Keratinocyte (primary cell): Measurements from ENCODE around the gene CCDC157. TPM values are rescaled to one million over a fixed set of nuclear protein-coding genes. Genes with fewer than 3 reads are reported as not detected.
A peak's percentile ranks its signal among the peaks of the same experiment; 100 is the strongest.

ENCODE experiments used
- DNase-seq: peaks from one replicate; pipeline ENCODE4 v3.0.0-alpha.2; 2011; ENCODE audit warnings: low read depth, missing footprints, low spot score
- FAIRE-seq: peaks from 2 replicates; lab custom pipeline; 2011; peaks lifted over from hg19 to GRCh38; lab: Jason Lieb, UNC
- H2AFZ ChIP-seq: 2 replicates; pipeline ENCODE4 v1.6.0; 2012; ENCODE audit warnings: low read length, control low read depth, inconsistent platforms; ENCODE audit not compliant: control insufficient read depth
- H3K27ac ChIP-seq: 2 replicates; pipeline ENCODE4 v1.5.1; 2011; ENCODE audit warnings: low read length; ENCODE audit not compliant: control insufficient read depth, insufficient read depth
- H3K27me3 ChIP-seq: 3 replicates; pipeline ENCODE4 v1.6.0; 2011; ENCODE audit warnings: low read length; ENCODE audit not compliant: control insufficient read depth, insufficient read depth; ENCODE audit errors: extremely low read depth
- H3K36me3 ChIP-seq, 2 experiments: 2 replicates in 1 of 2; 3 replicates in 1 of 2; pipeline ENCODE4 v1.5.1; 2011; ENCODE audit warnings: low read length in 2 of 2, mild to moderate bottlenecking in 1 of 2; ENCODE audit not compliant: control insufficient read depth in 2 of 2, insufficient read depth in 2 of 2; ENCODE audit errors: extremely low read depth in 1 of 2
- H3K4me1 ChIP-seq: 3 replicates; pipeline ENCODE4 v1.5.1; 2011; ENCODE audit warnings: low read length; ENCODE audit not compliant: control insufficient read depth, insufficient read depth; ENCODE audit errors: extremely low read depth
- H3K4me2 ChIP-seq: 3 replicates; pipeline ENCODE4 v1.6.0; 2011; ENCODE audit warnings: low read depth, low read length; ENCODE audit not compliant: control insufficient read depth, insufficient read depth; ENCODE audit errors: extremely low read depth
- H3K4me3 ChIP-seq, 3 experiments: fragments of 200-600 bp in 1 of 3; sonication (generic) in 1 of 3; 2 replicates in 2 of 3; 3 replicates in 1 of 3; pipeline ENCODE4 v1.5.1; 2011 to 2016; ENCODE audit warnings: low read length in 3 of 3, mild to moderate bottlenecking in 3 of 3, control low read depth in 2 of 3, inconsistent platforms in 1 of 3, low read depth in 1 of 3, mixed read lengths in 1 of 3, mixed run types in 1 of 3, moderate library complexity in 1 of 3; ENCODE audit not compliant: control insufficient read depth in 2 of 3, insufficient read depth in 2 of 3; ENCODE audit errors: extremely low read depth in 1 of 3
- H3K79me2 ChIP-seq: 2 replicates; pipeline ENCODE4 v1.6.0; 2012; ENCODE audit warnings: low read length; ENCODE audit not compliant: control insufficient read depth, insufficient read depth
- H3K9ac ChIP-seq: 3 replicates; pipeline ENCODE4 v1.6.0; 2011; ENCODE audit warnings: low read length; ENCODE audit not compliant: control insufficient read depth, insufficient read depth; ENCODE audit errors: extremely low read depth
- H3K9me1 ChIP-seq: 3 replicates; pipeline ENCODE4 v1.6.0; 2011; ENCODE audit warnings: low read length; ENCODE audit not compliant: control insufficient read depth, insufficient read depth; ENCODE audit errors: extremely low read depth
- H3K9me3 ChIP-seq: 2 replicates; pipeline ENCODE4 v1.5.1; 2012; ENCODE audit warnings: low read depth, low read length; ENCODE audit not compliant: control insufficient read depth
- H4K20me1 ChIP-seq: 3 replicates; pipeline ENCODE4 v1.6.0; 2011; ENCODE audit warnings: low read length; ENCODE audit not compliant: control insufficient read depth, insufficient read depth; ENCODE audit errors: extremely low read depth
- CTCF ChIP-seq, 3 experiments: IDR thresholded peaks in 1 of 3; conservative IDR thresholded peaks in 1 of 3; optimal IDR thresholded peaks in 1 of 3; 2 replicates in 2 of 3; 3 replicates in 1 of 3; pipeline versions ENCODE3 to v1.5.1; 2011; ENCODE audit warnings: low read length in 3 of 3, mild to moderate bottlenecking in 3 of 3, moderate library complexity in 2 of 3, control low read depth in 1 of 3, inconsistent platforms in 1 of 3; ENCODE audit not compliant: insufficient read depth in 2 of 3; ENCODE audit errors: extremely low read depth in 1 of 3
- EZH2 ChIP-seq: IDR thresholded peaks from one replicate; pipeline ENCODE4 v1.6.1; 2012; ENCODE audit warnings: inconsistent platforms, mild to moderate bottlenecking, low read length, moderate library complexity
- dilution Hi-C: fragments of 300-500 bp; cut with MboI; formaldehyde crosslinking; loops from one replicate; pipeline ENCODE4 v1.7.0; 2020; ENCODE audit warnings: low sequenced_read_pairs; ENCODE audit not compliant: extremely low pct_ligation_motif_present
- polyA plus RNA-seq, 5 experiments: library from polyadenylated mRNA; depleted of rRNA in 3 of 5; stranded (reverse) in 3 of 5; stranded (forward) in 1 of 5; unstranded in 1 of 5; fragments of >200 nt; gene quantifications; 1 replicate in 1 of 5; 2 replicates in 3 of 5; 3 replicates in 1 of 5; pipeline versions ENCODE4 v1.2.1 to v1.2.3, GENCODE V29; 2011 to 2012; ENCODE audit warnings: missing spikeins in 2 of 5, low read depth in 1 of 5, low replicate concordance in 1 of 5

Gene CCDC157
- polyA plus RNA-seq, 1 donor (not counting 4 experiments of a cell fraction or from before 2014, with no cell fraction given), result 1.3 TPM

- H3K36me3 ChIP-seq, result peaks cover 15 to 30% of the 10 kb centered on the region in 2 experiments
- no peak overlapping the region for H2AFZ ChIP-seq
- no peak for TF ChIP-seq EZH2
- no peak for TF ChIP-seq CTCF (optimal IDR thresholded peaks at IDR 0.05 in 1 of 3, IDR thresholded peaks at IDR 0.05 in 1 of 3, conservative IDR thresholded peaks at IDR 0.05 in 1 of 3; ENCODE audit: extremely low read depth in 1 of 3, insufficient read depth in 2 of 3, low read length in 3 of 3)
- no peaks in the 10 kb centered on the region for H3K79me2 ChIP-seq
- H4K20me1 ChIP-seq, result no peaks in the 10 kb centered on the region
- peak overlapping the region; percentile 89 for H3K9ac ChIP-seq
- no peak overlapping the region for H3K4me3 ChIP-seq
- peaks cover 65% of the 10 kb centered on the region for H3K4me1 ChIP-seq
- H3K27me3 ChIP-seq, result no peaks in the 10 kb centered on the region
- no peak for FAIRE-seq
- H3K9me3 ChIP-seq, result no peaks in the 10 kb centered on the region
- H3K27ac ChIP-seq, result peak overlapping the region; percentile 95
- H3K4me2 ChIP-seq, result no peak overlapping the region
- dilution Hi-C loops, result no loop called here
- no peaks in the 10 kb centered on the region for H3K9me1 ChIP-seq
- no peak for DNase-seq
These were observed 65.1 kb downstream of the CCDC157 start for GRCh38 chr22:30421695-30422480.

GRCh38 chr22:30422481-30423300, 65.9 kb downstream of the CCDC157 start:
- no peaks in the 10 kb centered on the region for H3K79me2 ChIP-seq
- DNase-seq (peak; percentile 66), FAIRE-seq (peak; percentile 58)
- H3K36me3 ChIP-seq, result peaks cover 10 to 26% of the 10 kb centered on the region in 2 experiments
- H3K4me3 ChIP-seq, result peak overlapping the region; percentile 11 to 80 (median 22)
- H3K27me3 ChIP-seq, result no peaks in the 10 kb centered on the region
- H3K4me2 ChIP-seq, result peak overlapping the region; percentile 88
- H3K9me3 ChIP-seq, result no peaks in the 10 kb centered on the region
- H3K4me1 ChIP-seq, result peaks cover 67% of the 10 kb centered on the region
- dilution Hi-C loops, result no loop called here
- no peak overlapping the region for H2AFZ ChIP-seq
- H3K9ac ChIP-seq, result peak overlapping the region; percentile 89
- no peaks in the 10 kb centered on the region for H4K20me1 ChIP-seq
- TF ChIP-seq CTCF (optimal IDR thresholded peaks at IDR 0.05 in 1 of 3, IDR thresholded peaks at IDR 0.05 in 1 of 3, conservative IDR thresholded peaks at IDR 0.05 in 1 of 3; ENCODE audit: extremely low read depth in 1 of 3, insufficient read depth in 2 of 3, low read length in 3 of 3) (no peak), EZH2 (no peak)
- H3K27ac ChIP-seq, result peak overlapping the region; percentile 95
- H3K9me1 ChIP-seq, result no peaks in the 10 kb centered on the region
